ENCODE results near the gene ARSG.

GRCh38 chr17:68431661-68432071 lies 140.4 kb downstream of the ARSG start:
- TF ChIP-seq, protein P1, sequence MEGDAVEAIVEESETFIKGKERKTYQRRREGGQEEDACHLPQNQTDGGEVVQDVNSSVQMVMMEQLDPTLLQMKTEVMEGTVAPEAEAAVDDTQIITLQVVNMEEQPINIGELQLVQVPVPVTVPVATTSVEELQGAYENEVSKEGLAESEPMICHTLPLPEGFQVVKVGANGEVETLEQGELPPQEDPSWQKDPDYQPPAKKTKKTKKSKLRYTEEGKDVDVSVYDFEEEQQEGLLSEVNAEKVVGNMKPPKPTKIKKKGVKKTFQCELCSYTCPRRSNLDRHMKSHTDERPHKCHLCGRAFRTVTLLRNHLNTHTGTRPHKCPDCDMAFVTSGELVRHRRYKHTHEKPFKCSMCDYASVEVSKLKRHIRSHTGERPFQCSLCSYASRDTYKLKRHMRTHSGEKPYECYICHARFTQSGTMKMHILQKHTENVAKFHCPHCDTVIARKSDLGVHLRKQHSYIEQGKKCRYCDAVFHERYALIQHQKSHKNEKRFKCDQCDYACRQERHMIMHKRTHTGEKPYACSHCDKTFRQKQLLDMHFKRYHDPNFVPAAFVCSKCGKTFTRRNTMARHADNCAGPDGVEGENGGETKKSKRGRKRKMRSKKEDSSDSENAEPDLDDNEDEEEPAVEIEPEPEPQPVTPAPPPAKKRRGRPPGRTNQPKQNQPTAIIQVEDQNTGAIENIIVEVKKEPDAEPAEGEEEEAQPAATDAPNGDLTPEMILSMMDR (IDR thresholded peaks at IDR 0.05) = peak; percentile 44
- TF ChIP-seq RFX5 (IDR thresholded peaks at IDR 0.05; ENCODE audit: low read length) (no peak), FOXJ3 (CRISPR knock-in tag; IDR thresholded peaks at IDR 0.05) (no peak)

Measured in SK-N-SH (cell line).